ENCODE results near the gene SFXN4.

GRCh38 chr10:119165171-119166117 is at the start of gene SFXN4:
- TF ChIP-seq FIP1L1 (IDR thresholded peaks at IDR 0.05; ENCODE audit: borderline replicate concordance, insufficient read depth, low read depth, low read length) (no peak), ZNF557 (CRISPR knock-in tag; IDR thresholded peaks at IDR 0.05) (no peak), RNF2 (conservative IDR thresholded peaks at IDR 0.05; ENCODE audit: low read depth) (peak; percentile 55), MAX (IDR thresholded peaks at IDR 0.05) (peak; percentile 99), KDM1A (CRISPR knock-in tag; IDR thresholded peaks at IDR 0.05) (no peak), ZNF879 (CRISPR knock-in tag; IDR thresholded peaks at IDR 0.05) (no peak), FOXM1 (CRISPR knock-in tag; IDR thresholded peaks at IDR 0.05) (no peak), ZNF256 (CRISPR knock-in tag; conservative IDR thresholded peaks at IDR 0.05) (no peak), MXI1 (IDR thresholded peaks at IDR 0.05; ENCODE audit: borderline replicate concordance, low read depth, low read length) (peak; percentile 91; the same call in 2 of the 3 replicates)
- TF ChIP-seq, protein P1, sequence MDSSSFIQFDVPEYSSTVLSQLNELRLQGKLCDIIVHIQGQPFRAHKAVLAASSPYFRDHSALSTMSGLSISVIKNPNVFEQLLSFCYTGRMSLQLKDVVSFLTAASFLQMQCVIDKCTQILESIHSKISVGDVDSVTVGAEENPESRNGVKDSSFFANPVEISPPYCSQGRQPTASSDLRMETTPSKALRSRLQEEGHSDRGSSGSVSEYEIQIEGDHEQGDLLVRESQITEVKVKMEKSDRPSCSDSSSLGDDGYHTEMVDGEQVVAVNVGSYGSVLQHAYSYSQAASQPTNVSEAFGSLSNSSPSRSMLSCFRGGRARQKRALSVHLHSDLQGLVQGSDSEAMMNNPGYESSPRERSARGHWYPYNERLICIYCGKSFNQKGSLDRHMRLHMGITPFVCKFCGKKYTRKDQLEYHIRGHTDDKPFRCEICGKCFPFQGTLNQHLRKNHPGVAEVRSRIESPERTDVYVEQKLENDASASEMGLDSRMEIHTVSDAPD (CRISPR knock-in tag; IDR thresholded peaks at IDR 0.05): no peak
- TF ChIP-seq, protein P2, sequence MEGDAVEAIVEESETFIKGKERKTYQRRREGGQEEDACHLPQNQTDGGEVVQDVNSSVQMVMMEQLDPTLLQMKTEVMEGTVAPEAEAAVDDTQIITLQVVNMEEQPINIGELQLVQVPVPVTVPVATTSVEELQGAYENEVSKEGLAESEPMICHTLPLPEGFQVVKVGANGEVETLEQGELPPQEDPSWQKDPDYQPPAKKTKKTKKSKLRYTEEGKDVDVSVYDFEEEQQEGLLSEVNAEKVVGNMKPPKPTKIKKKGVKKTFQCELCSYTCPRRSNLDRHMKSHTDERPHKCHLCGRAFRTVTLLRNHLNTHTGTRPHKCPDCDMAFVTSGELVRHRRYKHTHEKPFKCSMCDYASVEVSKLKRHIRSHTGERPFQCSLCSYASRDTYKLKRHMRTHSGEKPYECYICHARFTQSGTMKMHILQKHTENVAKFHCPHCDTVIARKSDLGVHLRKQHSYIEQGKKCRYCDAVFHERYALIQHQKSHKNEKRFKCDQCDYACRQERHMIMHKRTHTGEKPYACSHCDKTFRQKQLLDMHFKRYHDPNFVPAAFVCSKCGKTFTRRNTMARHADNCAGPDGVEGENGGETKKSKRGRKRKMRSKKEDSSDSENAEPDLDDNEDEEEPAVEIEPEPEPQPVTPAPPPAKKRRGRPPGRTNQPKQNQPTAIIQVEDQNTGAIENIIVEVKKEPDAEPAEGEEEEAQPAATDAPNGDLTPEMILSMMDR (CRISPR knock-in tag; IDR thresholded peaks at IDR 0.05): peak; percentile 64
